CD4-positive, alpha-beta T cell treated with Interferon alpha-2 for 1 hour (primary cell): Measurements from ENCODE around the gene KRTAP2-1.
"Not testable (repeated sequence)": the region's sequence is repeated elsewhere in the genome, so short reads cannot be mapped to it uniquely, and the experiment has no call there.

Source experiments
- DNase-seq, 2 donors: peaks; one replicate each; pipeline ENCODE4 v3.0.0-alpha.2; 2020 to 2022

Gene KRTAP2-1

GRCh38 chr17:41010441-41010840 is 36.7 kb downstream of the KRTAP2-1 start:
- no peak for DNase-seq

DNA sequence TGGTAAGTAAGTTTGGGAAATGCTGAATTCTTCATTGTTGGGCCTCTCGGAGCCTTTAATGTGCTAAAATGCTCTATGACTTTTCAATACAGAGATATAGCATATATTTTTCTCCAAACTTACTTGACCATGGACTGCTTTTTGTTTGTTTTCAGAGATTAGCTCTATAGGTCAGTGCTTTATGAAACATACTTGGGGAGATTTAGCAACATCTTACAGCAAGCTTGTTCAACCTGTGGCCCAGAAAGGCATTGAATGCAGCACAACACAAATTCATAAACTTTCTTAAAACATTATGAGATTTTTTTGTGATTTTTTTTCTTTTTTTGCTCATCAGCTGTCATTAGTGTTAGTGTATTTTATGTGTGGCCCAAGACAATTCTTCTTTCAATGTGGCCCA is 37.2 kb downstream of the KRTAP2-1 start:
- DNase-seq, result no peak

- DNase-seq, result no peak
Measured at GRCh38 chr17:41009301-41009760, 37.8 kb downstream of the KRTAP2-1 start.

DNA sequence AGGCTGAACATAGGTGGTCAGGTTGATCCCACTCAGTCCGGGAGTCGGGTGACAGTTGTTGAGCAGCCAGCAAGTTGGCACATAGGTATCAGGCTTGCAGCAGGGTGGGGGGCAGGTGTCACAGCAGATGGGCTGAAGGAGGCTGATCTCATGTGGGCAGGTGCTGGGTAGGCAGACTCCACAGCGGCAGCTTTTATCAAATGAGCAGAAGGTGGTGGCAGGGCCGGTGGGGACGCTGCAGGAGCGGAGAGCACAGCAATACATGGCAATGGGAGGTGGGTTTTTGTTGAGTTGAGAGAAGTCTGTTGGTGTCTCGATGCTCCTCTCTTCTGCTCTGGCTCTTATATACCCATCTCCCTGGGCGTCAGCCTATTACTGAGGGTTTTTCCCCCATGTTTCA is 38.3 kb downstream of the KRTAP2-1 start, which contains the start of gene KRTAP3-1:
Gene KRTAP3-1 (minus strand): TSS at position 318 of the 400 bp plus-strand sequence. CDS start 54 bp downstream, at position 264.
- DNase-seq, result no peak

GRCh38 chr17:41004397-41004796 is 42.7 kb downstream of the KRTAP2-1 start:
- DNase-seq, result no peak

DNA sequence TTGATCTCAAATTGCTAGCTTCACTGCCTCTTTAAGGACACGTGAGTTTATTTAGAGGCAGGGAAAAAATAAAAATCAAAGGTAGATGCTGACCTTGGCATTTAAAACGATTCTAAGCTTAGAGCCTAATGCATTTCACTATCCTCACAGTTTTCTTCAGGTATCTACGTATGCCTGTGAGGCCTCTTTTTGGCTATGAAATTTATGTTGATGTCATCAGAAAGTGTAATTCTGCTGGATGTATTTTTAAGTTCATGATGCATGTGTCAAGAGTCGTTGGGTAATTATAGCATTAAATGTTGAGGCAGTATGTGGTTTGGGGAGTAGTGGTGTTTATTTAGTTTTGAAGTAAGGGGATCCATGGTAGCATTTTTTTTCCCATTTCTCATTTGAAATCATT is 43.2 kb downstream of the KRTAP2-1 start:
- DNase-seq, result no peak

DNA sequence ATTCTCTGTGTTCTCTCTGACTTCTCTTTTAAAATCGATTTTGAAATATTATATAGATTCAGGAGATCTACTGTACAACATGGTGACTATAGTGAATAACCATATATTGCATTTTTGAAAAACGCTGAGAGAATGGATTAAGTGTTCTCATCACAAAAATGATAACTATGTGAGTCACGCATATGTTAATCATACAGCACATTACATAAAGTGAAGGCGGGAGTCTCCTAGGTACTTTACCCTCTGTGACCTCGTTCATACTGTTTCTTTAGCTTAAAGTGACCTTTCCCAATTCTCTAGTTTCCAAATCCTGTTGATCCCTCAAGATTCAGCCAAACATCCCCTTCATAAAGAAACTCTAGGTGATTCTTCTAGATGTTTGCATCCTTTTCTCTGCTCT is 44.3 kb downstream of the KRTAP2-1 start:
- no peak for DNase-seq

DNA sequence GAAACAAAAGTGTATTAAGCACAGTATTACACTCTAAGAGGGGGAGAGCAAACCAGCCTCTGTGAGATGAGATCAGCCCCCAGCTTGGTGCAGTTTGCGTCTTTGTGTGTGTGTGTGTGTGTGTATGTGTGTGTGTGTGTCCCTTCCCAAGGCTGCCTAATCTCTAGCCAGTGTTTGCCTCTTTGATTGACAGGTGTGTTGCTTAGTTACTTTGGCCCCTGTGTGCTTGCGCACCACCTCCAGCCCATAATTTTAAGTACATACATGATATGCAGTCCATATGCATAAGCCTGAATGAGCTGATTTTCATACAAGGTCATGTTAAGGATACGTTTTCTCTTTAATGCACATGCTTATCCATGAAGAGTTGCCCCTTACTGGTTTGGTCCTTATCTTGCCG is 45.3 kb downstream of the KRTAP2-1 start:
- no peak for DNase-seq

DNA sequence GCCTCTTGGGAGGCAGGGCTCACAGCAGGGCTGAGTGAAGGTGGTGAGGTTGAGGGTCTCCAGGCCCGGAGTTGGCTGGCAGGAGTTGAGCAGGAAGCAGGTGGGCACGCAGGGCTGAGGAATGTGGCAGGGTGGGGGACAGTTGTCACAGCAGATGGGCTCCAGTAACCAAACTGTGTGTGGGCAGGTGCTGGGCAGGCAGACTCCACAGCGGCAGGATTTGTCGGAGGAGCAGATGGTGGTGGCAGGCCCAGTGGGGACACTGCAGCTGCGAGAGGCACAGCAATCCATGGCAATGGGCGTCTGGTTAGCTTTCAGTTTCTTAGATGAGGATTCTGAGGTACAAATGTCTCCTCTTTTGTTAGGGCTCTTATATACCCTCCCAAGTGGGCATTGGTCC is 47.6 kb downstream of the KRTAP2-1 start, which contains the start of gene KRTAP3-2:
Gene KRTAP3-2 (minus strand): TSS at position 344 of the 400 bp plus-strand sequence. CDS start 53 bp downstream, at position 291.
- not testable (repeated sequence) for DNase-seq

GRCh38 chr17:40997361-40997760 is 49.8 kb downstream of the KRTAP2-1 start:
- no peak for DNase-seq

GRCh38 chr17:40996829-40997228 is 50.3 kb downstream of the KRTAP2-1 start:
- DNase-seq, result no peak
